ENCODE measurements around the gene LRFN2.

The LRFN2 gene

DNA sequence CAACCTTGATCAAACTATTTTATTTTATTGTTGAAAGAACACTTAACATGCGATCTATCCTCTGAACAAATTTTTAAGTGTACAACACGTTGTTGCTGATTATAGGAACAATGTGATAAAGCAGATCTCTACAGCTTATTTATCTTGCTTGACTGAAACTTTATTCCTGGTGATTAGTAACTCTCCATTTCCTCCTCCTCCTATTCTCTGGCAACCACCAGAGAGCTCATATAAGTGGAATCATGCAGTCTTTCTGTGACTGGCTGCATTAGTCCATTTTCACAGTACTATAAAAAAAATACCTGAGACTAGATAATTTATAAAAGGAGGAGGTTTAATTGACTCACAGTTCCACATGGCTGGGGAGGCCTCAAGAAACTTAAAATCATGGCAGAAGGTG is 218.1 kb downstream of the LRFN2 start:
- no peak for DNase-seq

DNA sequence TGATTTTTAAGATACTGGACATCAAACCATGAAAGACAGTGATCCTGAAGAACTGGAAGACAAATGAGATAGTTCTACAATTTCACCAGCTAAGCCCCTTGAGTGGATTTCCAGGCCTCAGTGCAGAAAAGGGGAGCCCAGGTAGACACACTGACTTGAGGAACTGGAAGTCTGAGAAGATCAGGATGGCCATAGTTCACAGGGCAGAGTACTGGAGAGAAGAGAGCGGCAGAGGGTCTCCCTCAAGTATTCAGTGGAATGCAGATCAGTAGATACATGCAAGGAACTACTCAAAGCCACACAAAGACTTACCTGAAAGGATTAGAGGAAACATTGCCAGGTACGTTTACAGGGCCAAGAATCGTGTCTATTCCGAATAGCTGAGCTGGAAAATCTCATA is 224.3 kb downstream of the LRFN2 start:
- DNase-seq = no peak

DNA sequence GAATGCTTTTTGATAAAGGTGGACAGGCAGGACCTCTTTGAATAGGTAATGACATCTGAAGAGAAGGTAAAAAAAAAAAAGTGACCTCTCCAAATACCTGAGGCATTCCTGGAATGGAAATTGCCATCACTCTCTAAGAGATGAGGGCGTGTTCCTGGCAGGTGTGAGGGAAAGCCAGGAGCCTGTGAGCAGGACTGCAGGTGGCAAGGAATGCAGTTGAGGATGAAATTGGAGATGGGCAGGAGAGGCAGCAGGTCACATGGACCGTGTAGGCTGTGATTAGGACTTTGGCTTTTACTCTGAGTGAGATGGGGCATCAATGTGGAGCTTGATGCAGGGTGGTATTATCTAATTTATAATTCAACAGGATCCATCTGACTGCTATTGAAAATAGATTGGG is 227.4 kb downstream of the LRFN2 start:
- DNase-seq = peak; percentile 66

DNA sequence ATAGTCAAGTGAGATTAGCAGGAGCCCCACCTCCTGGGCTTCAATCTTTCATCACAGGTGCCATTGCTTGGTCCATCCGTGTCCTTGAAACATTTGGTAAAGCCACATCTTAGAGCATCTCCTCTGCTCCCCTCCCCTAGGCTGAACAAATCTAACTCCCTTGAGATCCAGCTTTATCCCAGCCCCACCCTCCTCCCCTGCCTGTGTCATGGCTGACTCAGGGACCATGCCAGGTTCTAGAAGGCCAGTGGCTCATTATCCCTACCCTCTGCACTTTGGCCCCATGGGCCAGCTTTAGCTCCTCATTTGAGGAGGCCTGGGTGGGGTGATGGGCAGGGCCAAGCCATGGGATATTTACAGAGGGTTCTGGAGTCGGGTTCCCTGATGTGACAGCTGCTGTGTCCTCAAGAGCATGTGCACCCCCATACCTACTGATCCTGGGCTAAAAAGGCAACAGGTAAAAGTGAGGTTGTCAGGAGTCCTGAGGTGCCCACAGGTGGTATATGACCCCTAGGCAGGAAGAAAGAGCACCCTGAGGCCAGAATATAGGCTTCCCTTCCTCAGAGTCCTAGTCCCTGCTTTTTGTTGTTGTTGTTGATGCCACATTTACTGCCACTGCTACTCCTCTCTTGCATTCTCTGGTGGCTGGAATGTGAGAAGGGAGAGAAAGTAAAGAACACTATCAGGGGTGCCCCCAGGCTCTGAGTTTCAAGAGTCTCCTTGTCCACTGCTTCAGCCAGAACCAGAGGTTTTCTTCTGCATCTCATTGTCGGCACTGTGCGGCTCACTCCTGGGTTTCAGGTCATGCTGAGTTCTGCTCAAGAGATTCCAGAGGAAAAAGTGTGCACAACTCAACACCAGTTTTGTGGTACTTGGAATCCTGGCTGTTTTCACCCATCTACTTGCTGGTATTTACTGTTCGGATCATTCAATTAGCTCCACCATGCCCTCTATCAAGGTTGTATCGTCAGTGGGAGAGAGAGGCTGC is 228.4 kb downstream of the LRFN2 start:
- no peak for DNase-seq

DNA sequence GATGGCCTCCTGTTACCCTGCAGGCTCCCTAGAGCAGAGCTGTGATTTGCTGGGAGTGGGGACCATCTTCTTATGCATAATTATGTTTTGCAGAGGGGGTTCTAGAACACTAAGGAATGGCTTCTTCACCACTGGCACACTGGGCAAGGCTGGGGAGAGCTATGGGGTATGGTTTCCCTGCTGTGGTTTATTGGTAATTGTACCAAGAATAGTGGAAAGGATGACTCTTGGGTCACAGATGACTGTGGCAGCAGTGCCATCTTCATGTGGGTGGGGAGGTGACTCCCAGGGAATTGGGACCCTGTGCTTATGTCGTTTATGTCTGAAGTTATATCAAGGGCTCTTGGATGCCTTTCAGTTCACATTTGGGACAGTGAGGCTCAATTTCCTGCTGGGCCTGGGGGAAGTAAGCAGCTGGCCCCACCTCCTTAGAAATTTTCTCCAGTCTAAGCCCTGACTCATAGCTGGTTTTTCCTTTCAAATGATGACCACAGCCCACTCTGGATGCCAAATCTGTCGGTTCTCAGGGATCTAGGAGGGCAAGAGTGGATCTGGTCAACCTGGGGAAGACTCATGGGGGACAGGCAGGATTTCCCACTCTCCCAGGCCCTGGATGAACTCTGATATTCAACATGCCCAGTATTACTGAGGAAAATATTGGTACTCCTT is 230.8 kb downstream of the LRFN2 start:
- DNase-seq = no peak

DNA sequence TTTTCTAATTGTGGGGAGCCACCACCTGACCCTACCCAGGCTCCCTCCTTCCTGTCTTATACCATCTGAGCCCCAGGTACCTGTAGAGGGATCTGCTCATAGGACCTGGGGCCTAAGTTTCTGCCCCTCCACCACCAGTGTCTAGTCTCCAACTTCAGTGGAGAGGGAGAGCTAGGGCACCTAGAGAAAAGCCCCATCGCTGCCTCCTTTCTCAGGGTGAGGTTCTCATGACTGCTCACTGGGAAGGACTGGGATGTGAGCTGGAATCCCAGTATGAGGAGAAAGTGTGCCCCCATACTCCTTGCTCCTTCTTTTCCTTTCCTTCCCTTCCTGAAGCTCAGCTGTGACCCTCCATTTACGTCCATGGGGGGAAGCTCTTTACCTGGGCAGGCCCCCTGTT is 231.6 kb downstream of the LRFN2 start:
- no peak for DNase-seq

DNA sequence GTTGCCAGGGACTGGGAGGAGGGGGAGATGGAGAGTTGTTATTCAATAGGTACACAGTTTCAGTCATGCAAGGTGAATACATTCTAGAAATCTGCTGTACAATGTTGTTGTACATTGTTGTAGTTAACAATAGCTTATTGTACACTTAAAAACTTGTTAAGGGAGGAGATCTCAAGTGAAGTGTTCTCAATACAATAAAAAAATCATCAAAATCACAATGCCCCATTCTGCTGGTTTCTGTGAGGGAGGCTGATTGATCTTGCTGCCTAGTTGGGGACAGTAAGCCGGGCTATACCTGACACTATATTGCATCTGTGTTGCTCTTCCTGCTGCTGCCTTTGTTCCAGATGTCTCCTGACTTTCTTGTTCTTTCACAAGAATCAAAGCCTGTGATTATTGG is 232.1 kb downstream of the LRFN2 start:
- DNase-seq = no peak

DNA sequence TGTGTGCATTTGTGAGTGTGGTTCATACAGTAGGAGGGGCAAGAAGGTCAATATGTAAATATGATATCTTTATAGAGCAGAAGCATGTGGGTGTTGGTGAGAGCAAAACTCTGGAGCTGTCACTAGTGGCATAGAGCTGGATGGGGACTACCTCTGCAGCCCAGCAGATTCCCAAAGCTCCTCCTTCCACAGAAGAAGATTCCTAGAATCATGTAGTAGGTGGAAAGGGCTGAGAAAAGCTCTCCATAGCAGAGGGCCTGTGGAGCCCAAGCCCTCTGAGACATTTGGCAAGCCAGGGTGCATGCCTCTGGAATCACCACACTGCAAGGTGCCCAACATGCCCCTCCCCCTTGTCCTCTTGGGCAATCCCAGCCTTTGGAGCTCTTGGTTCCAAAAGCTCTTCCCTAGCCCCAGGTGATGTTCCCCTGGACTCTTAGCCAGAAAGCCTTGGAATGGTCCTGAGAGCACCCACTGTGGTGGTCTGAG is 233.2 kb downstream of the LRFN2 start:
- DNase-seq = no peak

DNA sequence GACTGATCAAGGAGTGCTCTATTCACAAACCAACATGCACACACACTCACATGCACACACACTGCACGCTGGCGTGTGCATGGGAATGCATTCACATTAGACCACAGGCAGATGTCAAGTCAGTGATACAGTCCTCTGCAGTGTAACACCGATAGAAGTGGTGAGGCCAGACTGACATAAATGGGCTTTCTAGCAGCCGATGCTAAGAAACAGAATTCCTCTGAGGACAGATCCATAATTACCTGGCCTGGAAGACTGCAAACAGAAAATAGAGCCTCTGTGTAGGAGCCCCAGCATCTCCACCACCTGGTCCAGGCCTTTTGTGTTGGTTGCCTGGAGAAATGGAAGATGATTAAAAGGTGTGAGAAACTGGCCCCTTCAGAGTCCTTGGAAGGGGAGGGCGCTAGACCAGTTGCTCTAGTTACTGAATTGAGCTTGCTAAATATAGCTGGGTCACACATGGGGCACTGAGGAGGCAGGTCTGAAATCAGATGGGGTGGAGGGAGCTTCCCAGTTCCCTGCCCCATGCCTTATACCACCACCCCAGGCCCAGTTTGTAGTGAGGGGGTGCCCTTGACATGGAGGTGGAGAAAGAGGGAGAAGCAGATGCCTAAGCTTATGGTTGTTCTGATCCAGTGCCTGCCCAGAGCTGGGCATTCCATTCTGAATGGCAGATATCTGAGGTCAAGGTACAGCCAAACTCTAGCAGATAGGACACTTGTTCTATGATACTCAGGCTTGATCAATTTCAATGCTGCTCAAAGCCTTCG is 233.8 kb downstream of the LRFN2 start:
- DNase-seq = no peak

DNA sequence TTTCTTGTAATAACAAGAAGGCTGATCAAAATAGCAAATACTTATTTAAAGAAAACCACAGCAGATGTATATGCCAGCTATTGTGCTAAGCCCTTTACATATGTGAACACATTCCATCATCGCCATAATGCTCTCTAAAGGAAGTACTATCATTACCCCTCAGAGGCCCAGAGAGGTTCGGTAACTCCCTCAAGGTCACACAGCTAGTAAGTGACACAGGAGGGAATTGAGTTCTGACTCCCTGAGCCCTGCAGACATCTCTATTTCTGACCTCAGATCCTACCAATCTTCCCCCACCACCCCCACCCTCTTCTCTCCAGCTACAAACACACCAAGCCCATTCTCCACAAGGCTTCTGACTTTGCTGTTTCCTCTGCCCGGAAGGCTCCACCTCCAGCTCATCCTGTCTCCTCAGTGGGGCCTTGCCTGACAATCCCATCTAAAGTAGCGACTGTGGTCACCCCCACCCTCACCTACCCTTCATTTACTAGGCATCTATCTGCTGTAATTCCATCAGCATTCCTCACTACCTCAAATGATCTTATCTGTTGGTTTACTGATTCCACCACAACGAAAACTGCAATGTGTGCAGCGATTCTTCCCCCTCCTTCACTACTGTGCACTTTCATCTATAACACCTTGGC is 234.5 kb downstream of the LRFN2 start:
- no peak for DNase-seq

DNA sequence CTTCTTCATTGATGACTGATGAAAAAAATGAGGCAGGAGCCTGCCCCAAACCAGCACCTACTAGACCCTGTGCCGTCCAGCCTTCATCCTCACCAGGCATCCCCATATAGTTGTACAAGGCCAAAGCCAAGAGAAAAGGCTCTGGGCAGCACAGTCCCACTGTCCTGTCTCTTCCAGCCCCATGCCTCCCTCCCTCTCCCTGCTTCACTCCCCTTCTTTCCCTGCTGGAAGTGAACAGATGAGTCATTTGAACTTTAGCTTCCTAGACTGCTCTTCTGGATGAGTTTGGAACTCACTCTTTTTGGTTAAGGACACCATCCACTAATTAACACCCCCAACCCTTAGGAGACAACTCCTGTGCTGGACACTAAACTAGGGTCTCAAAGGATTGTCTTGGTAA is 235.2 kb downstream of the LRFN2 start:
- DNase-seq = no peak

DNA sequence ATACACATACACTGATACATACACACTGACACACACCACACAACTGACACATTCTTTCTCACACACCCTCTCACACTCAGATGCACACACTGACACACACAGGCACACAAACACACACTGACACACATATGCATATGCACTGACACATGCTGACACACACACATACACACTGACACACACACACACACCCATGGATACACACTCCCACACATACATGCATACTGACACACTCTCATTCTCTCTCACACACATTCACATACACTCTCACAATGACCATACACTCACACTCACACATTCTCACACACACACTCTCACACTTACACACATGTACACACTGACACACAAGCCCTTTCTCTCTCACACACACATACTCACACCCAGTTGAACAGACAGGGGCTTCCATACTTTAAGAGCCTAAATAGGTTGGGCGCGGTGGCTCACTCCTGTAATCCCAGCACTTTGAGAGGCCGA is 236.4 kb downstream of the LRFN2 start:
- no peak for DNase-seq

DNA sequence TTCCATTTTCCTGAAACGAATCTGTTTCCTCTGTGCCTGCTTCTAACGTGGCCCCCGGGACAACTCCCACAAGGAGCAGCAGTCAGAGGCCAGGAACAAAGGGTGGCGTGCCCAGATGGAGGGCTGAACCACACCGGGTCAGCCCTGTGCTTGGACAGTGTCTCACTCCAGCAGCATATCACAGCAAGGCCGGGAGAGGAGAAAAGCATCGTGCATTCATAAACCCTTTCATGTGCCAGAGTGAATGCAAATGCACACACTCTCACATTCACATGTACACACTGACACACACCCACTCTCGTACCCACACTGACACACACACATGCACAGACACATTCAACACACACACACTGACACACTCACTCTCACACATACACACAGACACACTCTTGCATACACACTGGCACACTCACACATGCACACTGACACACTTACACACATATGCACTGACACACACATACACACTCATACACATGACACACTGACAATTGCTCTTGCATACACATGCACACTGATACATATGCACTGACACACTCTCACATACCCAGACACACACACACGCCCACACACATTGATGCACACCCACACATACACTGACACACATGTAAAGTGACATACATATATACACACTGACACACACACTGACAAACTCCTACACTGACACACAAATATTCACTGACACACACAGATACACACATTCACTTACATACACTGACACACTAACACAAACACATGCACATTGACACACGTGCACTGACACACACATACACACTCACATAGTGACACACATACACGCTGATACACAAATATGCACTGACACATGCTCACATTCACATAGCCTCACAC is 237.0 kb downstream of the LRFN2 start:
- DNase-seq = no peak

DNA sequence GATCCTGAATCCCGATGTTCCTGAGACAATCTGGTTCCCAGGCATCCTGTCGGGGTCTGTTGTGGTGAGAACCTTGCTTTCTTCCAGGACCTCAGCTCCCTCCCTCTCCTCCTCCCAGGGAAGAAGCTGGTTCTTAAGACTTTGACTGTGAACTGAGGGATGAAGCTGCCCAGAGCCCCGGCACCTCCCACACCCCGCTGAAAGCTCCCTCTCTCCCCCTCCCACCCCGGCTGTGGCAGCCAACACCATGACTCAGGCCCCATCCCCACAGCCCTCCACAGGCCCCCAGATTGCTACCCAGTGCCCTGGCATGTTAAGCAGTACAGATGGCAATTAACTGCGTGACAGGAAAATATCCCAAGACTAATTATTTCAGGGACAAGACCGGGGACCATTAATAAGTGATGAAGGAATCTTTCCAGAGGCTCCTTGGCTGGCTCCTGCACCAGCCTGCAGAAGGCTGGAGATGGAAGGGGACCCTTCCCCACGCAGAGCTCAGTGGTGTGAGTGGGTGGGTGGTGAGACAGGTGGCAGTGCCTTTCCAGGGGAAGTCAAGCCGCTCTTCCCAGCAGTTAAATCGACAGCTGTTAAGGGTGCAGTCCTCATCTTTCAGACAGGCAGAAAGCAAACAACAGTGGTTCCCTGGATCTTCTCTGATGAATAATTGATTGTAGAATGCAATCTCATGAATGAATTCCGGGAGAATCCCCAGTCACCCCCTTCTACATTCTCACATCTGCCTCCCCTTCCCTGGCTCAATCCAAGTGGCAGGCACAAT is 237.9 kb downstream of the LRFN2 start:
- DNase-seq = no peak

DNA sequence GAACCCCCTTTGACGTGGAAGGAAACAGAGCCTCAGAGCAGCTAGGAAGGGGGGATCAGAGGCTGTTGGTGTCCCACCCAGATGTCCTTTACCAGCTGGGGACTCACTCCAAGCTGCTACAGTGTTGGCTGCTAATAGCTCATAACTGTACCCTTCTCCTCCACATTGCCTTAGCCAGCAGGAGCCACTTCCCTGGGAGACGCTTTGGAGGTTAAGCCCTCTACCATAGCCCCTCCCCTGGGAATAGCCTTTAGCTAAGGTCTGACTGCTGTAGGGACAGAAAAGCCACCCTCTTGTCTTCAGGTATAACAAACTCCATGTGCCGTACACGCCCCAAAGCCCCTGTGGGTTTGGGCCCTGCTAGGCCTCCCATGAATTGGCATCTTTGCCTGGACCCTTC is 238.6 kb downstream of the LRFN2 start:
- no peak for DNase-seq

DNA sequence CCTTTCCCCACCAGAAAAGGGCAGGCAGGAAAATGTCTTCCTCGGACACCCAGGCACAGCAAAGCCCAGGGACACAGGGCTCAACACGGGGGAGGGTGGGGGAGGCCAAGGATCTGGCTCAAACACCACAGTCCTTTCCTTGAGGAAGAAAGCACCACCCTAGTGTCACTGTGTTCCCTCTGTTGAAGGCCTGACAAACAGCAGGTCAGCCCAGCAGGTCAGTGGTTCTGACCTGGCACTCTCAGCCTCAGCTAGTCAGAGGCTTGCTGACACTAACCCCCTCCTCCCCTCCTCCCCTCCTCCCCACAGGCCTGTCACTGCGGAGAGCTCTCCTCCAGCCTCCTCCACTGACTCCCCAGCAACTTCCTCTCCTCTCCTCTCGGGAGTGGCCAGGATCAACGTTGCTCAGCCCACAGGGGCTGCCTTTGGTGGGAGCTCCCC is 239.6 kb downstream of the LRFN2 start:
- DNase-seq = no peak

DNA sequence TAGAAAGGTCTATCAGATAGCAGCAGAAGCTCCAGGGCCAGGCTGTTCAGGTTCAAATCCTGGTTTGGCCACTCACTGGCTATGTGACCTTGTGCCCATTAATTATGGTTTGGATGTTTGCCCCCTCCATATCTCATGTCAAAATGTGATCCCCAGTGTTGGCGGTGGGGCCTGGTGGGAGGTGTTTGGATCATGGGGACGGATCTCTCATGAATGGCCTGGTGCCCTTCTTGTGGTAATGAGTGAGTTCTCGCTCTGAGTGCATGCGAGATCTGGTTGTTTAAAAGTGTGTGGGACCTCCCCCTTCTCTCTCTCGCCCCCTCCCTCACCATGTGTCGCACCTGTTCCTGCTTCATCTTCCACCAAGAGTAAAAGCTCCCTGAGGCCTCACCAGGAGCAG is 240.9 kb downstream of the LRFN2 start:
- DNase-seq = no peak

DNA sequence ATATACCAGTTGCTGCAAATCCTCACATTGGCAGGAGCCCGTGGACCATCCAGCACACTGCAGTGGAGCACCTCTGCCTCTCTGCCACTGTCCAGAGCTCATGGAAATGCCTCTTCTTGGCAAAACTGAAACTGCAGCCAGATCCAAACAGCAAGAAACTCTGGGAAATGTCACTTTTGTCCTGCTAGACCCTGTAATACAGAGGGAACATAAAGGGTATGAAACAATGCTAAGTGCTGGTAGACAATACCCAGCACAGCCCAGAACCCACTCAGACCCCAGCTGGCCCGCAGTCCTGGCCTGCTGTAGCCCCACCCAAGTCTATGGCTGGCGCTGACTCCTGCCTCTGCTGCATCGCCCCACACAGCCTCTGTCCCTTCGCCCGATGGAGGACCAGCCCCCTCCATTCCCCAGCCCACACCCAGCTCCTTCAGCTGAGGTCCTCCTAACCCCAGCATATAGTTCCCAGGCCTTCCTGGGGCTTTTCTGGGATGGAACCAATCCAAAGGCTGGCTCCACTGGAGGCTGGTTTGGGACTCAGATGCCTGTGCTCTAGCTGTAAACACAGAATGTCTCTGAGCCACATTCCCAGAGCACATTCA is 242.5 kb downstream of the LRFN2 start:
- DNase-seq = no peak

DNA sequence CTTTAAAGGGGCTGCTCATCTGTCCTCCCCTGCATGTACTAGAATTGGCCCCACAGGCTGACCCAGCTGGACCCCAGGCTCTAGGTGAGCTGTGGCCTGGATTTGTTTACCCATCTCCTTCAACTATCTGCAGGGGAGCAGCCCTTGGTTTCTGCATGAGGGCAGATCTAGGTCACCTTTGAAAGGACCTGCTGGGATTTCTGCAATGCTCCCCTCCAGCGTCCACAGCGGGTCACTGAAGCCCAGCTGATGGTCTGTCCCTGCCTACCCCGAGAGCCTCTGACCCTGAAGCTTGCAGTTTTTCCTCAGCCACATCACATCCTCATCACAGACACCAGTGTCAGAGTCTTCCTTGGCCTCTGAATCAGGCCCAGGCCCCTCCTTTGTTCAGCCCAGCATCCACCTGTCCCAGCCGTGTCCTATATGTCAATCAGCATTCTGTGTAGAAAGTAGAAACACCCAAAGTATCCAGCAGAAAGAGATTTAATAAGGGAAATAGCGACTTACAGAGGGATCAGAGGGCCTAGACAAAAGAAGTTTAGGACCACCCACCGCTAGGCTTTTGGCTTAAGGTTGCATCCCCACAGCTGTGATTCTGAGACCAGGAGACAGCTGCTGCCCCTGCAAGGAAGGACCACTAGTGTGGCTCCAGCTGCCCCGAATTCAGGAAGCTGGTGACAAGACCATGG is 243.1 kb downstream of the LRFN2 start:
- no peak for DNase-seq
